ENCODE data around the gene MYO18A. TPM values are rescaled to one million over a fixed set of nuclear protein-coding genes. Genes with fewer than 3 reads are reported as not detected.

Gene MYO18A
- total RNA-seq, 2 donors from 2014 or later = 45.4 to 73.2 TPM

DNA sequence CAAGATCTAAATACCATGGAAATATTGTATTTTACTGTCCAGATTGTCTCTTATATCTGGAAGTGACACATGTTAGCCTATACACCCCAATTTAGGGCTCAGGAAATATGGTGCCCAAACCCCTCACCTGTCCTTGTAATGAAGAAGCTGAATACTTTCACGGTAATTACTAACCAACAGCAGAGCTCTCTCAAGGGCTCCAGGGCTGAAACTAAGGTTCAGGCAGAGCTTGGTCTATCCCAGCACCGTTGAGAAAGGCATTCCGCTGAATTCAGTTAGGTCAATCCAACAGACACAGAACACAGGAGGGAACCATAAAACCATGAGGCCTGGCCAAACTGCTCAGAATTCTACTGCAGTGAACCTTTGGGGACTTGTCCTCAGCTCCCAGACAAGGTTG, 14.9 kb downstream of the MYO18A start:
- ATAC-seq (no peak), DNase-seq (no peak)
- TF ChIP-seq, protein P1, sequence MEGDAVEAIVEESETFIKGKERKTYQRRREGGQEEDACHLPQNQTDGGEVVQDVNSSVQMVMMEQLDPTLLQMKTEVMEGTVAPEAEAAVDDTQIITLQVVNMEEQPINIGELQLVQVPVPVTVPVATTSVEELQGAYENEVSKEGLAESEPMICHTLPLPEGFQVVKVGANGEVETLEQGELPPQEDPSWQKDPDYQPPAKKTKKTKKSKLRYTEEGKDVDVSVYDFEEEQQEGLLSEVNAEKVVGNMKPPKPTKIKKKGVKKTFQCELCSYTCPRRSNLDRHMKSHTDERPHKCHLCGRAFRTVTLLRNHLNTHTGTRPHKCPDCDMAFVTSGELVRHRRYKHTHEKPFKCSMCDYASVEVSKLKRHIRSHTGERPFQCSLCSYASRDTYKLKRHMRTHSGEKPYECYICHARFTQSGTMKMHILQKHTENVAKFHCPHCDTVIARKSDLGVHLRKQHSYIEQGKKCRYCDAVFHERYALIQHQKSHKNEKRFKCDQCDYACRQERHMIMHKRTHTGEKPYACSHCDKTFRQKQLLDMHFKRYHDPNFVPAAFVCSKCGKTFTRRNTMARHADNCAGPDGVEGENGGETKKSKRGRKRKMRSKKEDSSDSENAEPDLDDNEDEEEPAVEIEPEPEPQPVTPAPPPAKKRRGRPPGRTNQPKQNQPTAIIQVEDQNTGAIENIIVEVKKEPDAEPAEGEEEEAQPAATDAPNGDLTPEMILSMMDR (IDR thresholded peaks at IDR 0.05) = no peak
- no peak for TF ChIP-seq POLR2A (IDR thresholded peaks at IDR 0.05)
- intact Hi-C loops (cut with DNase I) = no loop called here
- no peak overlapping the region for H3K4me3 ChIP-seq
- WGBS, 2 donors = 84 to 96% methylated on average over 3 of the region's 3 CpGs
- H3K4me1 ChIP-seq = peaks cover 21% of the 10 kb centered on the region
- no peak overlapping the region for H3K27ac ChIP-seq
- H3K27me3 ChIP-seq = no peaks in the 10 kb centered on the region
- no peaks in the 10 kb centered on the region for H3K9me3 ChIP-seq
- H3K36me3 ChIP-seq (replicated peaks in 1 of 2; ENCODE audit: insufficient read depth in 1 of 2, low read depth in 2 of 2) = peaks cover 0 to 6% of the 10 kb centered on the region in 2 donors

DNA sequence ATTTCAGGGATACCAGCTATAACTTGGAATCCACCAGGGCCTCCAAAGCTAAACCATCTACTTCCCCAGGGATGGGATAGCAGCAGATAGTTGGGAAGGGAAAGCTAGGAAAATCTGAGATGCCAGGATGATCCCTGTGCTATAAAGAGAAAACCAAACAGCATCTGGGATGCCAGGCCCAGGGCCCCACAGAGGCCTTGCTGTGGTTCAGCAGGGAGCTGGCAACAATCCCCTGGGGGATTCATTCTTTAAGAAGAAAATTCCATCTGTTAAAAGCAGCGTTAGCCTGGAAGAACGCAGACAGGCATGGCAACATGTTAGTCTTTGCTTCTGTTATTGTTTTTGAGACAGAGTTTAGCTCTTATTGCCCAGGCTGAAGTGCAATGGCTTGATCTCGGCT, 16.6 kb downstream of the MYO18A start:
- intact Hi-C loops (cut with DNase I) = no loop called here
- TF ChIP-seq, protein P1 (IDR thresholded peaks at IDR 0.05) = no peak
- Histone ChIP-seq H3K27ac (no peak overlapping the region), H3K9me3 (no peaks in the 10 kb centered on the region), H3K36me3 (replicated peaks in 1 of 2; ENCODE audit: insufficient read depth in 1 of 2, low read depth in 2 of 2) (peaks cover 0 to 6% of the 10 kb centered on the region in 2 donors), H3K4me3 (no peak overlapping the region), H3K4me1 (peaks cover 30% of the 10 kb centered on the region), H3K27me3 (no peaks in the 10 kb centered on the region)
- ATAC-seq = no peak
- DNase-seq = no peak
- 62 to 68% methylated on average over 3 of the region's 3 CpGs for WGBS, 2 donors

DNA sequence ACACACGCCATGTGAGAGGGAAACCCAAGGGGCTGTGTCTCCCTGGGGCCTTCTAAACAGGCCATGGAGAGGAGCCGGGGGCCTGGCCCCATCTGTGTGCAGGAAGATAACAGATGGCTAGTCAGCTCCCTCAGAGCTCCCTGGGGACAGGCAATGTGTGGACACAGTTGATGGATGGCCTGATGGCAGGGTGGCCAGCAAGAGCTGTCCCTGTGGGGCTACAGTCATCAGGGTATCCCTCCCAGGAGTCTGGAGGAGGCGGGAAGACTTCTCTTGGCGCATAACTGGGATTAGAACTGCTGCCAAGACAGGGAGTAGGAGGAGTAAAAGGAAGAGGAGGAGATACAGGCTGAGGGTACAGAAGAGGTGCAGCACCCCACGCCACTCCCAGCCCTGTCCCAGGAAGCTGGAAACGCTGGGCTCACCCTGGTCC, 17.3 kb downstream of the MYO18A start:
- Histone ChIP-seq H3K9me3 (no peaks in the 10 kb centered on the region), H3K27ac (no peak overlapping the region), H3K4me1 (peaks cover 32% of the 10 kb centered on the region), H3K36me3 (replicated peaks in 1 of 2; ENCODE audit: insufficient read depth in 1 of 2, low read depth in 2 of 2) (peaks cover 0 to 6% of the 10 kb centered on the region in 2 donors), H3K4me3 (no peak overlapping the region), H3K27me3 (no peaks in the 10 kb centered on the region)
- ATAC-seq (no peak), DNase-seq (no peak)
- TF ChIP-seq, protein P1 (IDR thresholded peaks at IDR 0.05) = no peak
- TF ChIP-seq POLR2A (IDR thresholded peaks at IDR 0.05) = no peak
- intact Hi-C loops (cut with DNase I) = no loop called here
- WGBS, 2 donors = 66 to 83% methylated on average over 5 to 6 of the region's 6 CpGs

DNA sequence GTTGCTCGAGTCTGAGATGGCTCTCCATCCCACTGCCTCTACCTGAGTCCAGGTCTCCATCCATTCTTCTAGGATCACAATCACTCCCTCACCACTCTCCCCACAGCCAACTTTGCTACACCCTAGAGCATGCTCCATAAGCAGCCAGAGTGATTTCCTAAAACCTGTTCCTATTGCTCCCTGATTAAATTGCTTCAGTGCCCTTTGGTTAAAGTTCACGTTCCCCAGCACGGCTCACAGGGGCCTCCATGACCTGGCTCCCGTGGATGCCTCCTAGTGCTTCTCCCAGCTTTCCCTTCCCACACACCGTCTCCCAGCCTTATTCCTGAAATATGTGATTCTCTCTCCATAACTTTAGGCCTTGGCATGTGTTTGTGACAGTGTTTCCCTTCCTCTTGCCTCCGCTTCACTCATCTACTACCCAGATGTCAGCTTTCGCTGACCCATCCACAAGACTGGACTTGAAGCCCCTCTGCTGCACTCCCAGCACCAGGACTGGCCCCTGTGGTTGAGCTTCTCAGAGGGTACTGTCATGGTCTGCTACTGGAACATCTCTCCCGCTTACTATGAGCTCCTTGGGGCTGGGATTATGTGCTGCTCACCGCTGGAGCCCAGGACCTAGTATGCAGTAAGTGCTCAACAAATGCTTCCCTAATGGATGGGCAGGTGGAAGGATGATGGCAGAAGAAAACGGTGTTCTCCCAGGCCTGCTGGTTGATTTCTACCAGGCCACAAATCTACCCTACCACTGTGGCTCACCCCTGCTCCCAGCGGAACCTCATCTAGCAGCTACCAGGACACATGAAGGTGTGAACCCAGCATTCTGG, 17.9 kb downstream of the MYO18A start:
- Histone ChIP-seq H3K4me1 (peaks cover 38% of the 10 kb centered on the region), H3K36me3 (replicated peaks in 1 of 2; ENCODE audit: insufficient read depth in 1 of 2, low read depth in 2 of 2) (peaks cover 0 to 6% of the 10 kb centered on the region in 2 donors), H3K4me3 (no peak overlapping the region), H3K9me3 (no peaks in the 10 kb centered on the region), H3K27me3 (no peaks in the 10 kb centered on the region), H3K27ac (no peak overlapping the region)
- TF ChIP-seq POLR2A (IDR thresholded peaks at IDR 0.05) = no peak
- TF ChIP-seq, protein P1 (IDR thresholded peaks at IDR 0.05) = no peak
- intact Hi-C loops (cut with DNase I) = no loop called here
- 96 to 98% methylated on average over 8 to 11 of the region's 11 CpGs for WGBS, 2 donors
- no peak for ATAC-seq
- no peak for DNase-seq

DNA sequence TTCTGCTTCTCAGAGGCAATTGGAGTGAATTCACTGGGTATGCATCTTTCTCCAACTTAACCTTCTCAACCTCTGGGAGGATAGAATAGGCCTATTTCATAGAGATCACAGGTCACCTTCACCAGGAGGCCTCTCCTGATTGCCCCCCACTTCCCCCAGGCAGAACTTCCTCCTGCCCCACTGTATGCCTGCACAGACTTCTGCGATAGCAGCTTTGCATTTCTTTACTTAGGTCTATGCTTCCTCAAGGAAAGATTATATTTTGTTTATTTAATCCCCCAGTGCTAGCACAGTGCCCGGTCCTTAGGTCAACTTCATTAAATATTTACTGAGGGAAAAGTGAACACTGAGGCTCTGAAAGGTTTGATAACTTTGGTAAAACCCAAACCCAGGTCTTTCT, 19.9 kb downstream of the MYO18A start:
- H3K4me3 ChIP-seq = no peak overlapping the region
- DNase-seq (no peak), ATAC-seq (no peak)
- TF ChIP-seq POLR2A (IDR thresholded peaks at IDR 0.05) = no peak
- TF ChIP-seq, protein P1 (IDR thresholded peaks at IDR 0.05) = no peak
- H3K27me3 ChIP-seq = no peaks in the 10 kb centered on the region
- H3K36me3 ChIP-seq (replicated peaks in 1 of 2; ENCODE audit: insufficient read depth in 1 of 2, low read depth in 2 of 2) = no peaks in the 10 kb centered on the region
- intact Hi-C loops (cut with DNase I) = no loop called here
- 9 to 11% methylated on average over 2 of the region's 2 CpGs for WGBS, 2 donors
- peak overlapping the region in 2 of 4 donors; percentile 48 to 66 for H3K27ac ChIP-seq
- peaks cover 58% of the 10 kb centered on the region for H3K4me1 ChIP-seq
- H3K9me3 ChIP-seq = no peaks in the 10 kb centered on the region
